GM18867 (cell line): ENCODE data around the gene EHBP1L1.
"Not testable (repeated sequence)": the region's sequence is repeated elsewhere in the genome, so short reads cannot be mapped to it uniquely, and the experiment has no call there.

Source experiments
- ATAC-seq: cut with Tn5 transposase; IDR thresholded peaks from one replicate; pipeline ENCODE4 v1.9.1; 2021; ENCODE audit warnings: mild to moderate bottlenecking, moderate library complexity; ENCODE audit not compliant: unreplicated experiment

Gene EHBP1L1

GRCh38 chr11:65560555-65561418 lies 15.1 kb upstream of the EHBP1L1 start:
- no peak for ATAC-seq

GRCh38 chr11:65562020-65562419 lies 13.8 kb upstream of the EHBP1L1 start:
- ATAC-seq, result no peak

GRCh38 chr11:65562788-65563187 lies 13.1 kb upstream of the EHBP1L1 start:
- no peak for ATAC-seq

GRCh38 chr11:65563601-65564000 lies 12.3 kb upstream of the EHBP1L1 start:
- no peak for ATAC-seq

- ATAC-seq, result not testable (repeated sequence)
Measured at GRCh38 chr11:65564879-65565559, 10.8 kb upstream of the EHBP1L1 start.

- no peak for ATAC-seq
Measured at GRCh38 chr11:65565624-65566453, 10.0 kb upstream of the EHBP1L1 start.

- ATAC-seq, result peak; percentile 4
Measured at GRCh38 chr11:65569164-65569972, 6.5 kb upstream of the EHBP1L1 start.

GRCh38 chr11:65569973-65570918 lies 5.6 kb upstream of the EHBP1L1 start, which contains the start of gene ZNRD2:
Gene ZNRD2, plus strand, starts transcription at chr11:65570477. Its CDS starts 15 bp downstream, at chr11:65570492.
- ATAC-seq, result peak; percentile 62

GRCh38 chr11:65571420-65571819 lies 4.4 kb upstream of the EHBP1L1 start:
- no peak for ATAC-seq

GRCh38 chr11:65571940-65572339 lies 3.9 kb upstream of the EHBP1L1 start:
- ATAC-seq, result no peak

- ATAC-seq, result no peak
Measured at GRCh38 chr11:65572356-65573051, 3.3 kb upstream of the EHBP1L1 start, which contains the start of gene FAM89B. Gene FAM89B, plus strand, starts transcription at chr11:65572538. Its CDS starts 132 bp downstream, at chr11:65572670.

GRCh38 chr11:65573391-65574079 lies 2.3 kb upstream of the EHBP1L1 start:
- no peak for ATAC-seq

GRCh38 chr11:65574109-65574810 lies 1.6 kb upstream of the EHBP1L1 start:
- ATAC-seq, result peak; percentile 33

- ATAC-seq, result no peak
Measured at GRCh38 chr11:65574811-65575567, 864 bp upstream of the EHBP1L1 start.

GRCh38 chr11:65576232-65576866 lies 496 bp downstream of the EHBP1L1 start:
- ATAC-seq, result no peak
